Measurements from ENCODE around the gene TMEM54. TPM values are rescaled to one million over a fixed set of nuclear protein-coding genes. Genes with fewer than 3 reads are reported as not detected.

Gene TMEM54
- total and polyA plus RNA-seq, 11 donors: 5.6 to 15.9 (median 9.3) TPM

GRCh38 chr1:32927441-32927840, 26.3 kb upstream of the TMEM54 start:
- DNase-seq (no peak), ATAC-seq (no peak)
- Histone ChIP-seq H3K4me1 (peaks cover 0 to 17% (median 8%) of the 10 kb centered on the region in 12 donors), H3K4me3 (no peak overlapping the region), H3K36me3 (no peaks in the 10 kb centered on the region), H3K9me3 (no peaks in the 10 kb centered on the region), H3K27ac (no peak overlapping the region), H3K27me3 (peaks cover 0 to 26% (median 0%) of the 10 kb centered on the region in 9 donors)
- intact Hi-C loops (cut with DNase I): no loop called here
- WGBS, 4 donors: 93 to 95% (median 94%) methylated on average over 2 of the region's 2 CpGs
- TF ChIP-seq POLR2A (IDR thresholded peaks at IDR 0.05) (no peak), CTCF (IDR thresholded peaks at IDR 0.05) (no peak)

- H3K36me3 ChIP-seq: no peaks in the 10 kb centered on the region
- 86 to 93% (median 90%) methylated on average over 6 of the region's 6 CpGs for WGBS, 4 donors
- no peak overlapping the region for H3K4me3 ChIP-seq
- DNase-seq: no peak
- intact Hi-C loops (cut with DNase I): no loop called here
- ATAC-seq: no peak
- H3K9me3 ChIP-seq: no peaks in the 10 kb centered on the region
- H3K4me1 ChIP-seq: peaks cover 0 to 17% (median 8%) of the 10 kb centered on the region in 12 donors
- peaks cover 0 to 26% (median 0%) of the 10 kb centered on the region in 9 donors for H3K27me3 ChIP-seq
- TF ChIP-seq POLR2A (IDR thresholded peaks at IDR 0.05) (no peak), CTCF (IDR thresholded peaks at IDR 0.05) (no peak)
- no peak overlapping the region for H3K27ac ChIP-seq
Measured at GRCh38 chr1:32926562-32926961, 25.4 kb upstream of the TMEM54 start.

- H3K27ac ChIP-seq: no peak overlapping the region
- H3K36me3 ChIP-seq: no peaks in the 10 kb centered on the region
- ATAC-seq: peak; percentile 35 to 62 (median 46)
- intact Hi-C loops (cut with DNase I): no loop called here
- H3K9me3 ChIP-seq: no peaks in the 10 kb centered on the region
- peak overlapping the region in 7 of 12 donors; percentile 8 to 34 (median 19) for H3K4me3 ChIP-seq
- H3K27me3 ChIP-seq: peaks cover 0 to 29% (median 0%) of the 10 kb centered on the region in 9 donors
- DNase-seq: peak in 1 of 5 donors; percentile 37
- 19 to 30% (median 27%) methylated on average over 24 of the region's 24 CpGs for WGBS, 4 donors
- H3K4me1 ChIP-seq: peaks cover 0 to 22% (median 11%) of the 10 kb centered on the region in 12 donors
- TF ChIP-seq CTCF (IDR thresholded peaks at IDR 0.05) (no peak), POLR2A (IDR thresholded peaks at IDR 0.05) (no peak)
Measured at GRCh38 chr1:32925403-32926162, 24.4 kb upstream of the TMEM54 start.

GRCh38 chr1:32924881-32925344, 23.7 kb upstream of the TMEM54 start:
- H3K9me3 ChIP-seq: no peaks in the 10 kb centered on the region
- ATAC-seq (peak in 2 of 4 donors; percentile 37 to 58), DNase-seq (peak in 2 of 5 donors; percentile 34 to 39)
- peak overlapping the region in 7 of 12 donors; percentile 9 to 37 (median 25) for H3K4me3 ChIP-seq
- TF ChIP-seq CTCF (IDR thresholded peaks at IDR 0.05) (peak in 1 of 12 donors; percentile 15), POLR2A (IDR thresholded peaks at IDR 0.05) (no peak)
- 19 to 34% (median 25%) methylated on average over 22 to 31 of the region's 31 CpGs for whole genome bisulfite sequencing, 4 donors
- intact Hi-C loops (cut with DNase I): no loop called here
- H3K27me3 ChIP-seq: peaks cover 0 to 29% (median 0%) of the 10 kb centered on the region in 9 donors
- no peaks in the 10 kb centered on the region for H3K36me3 ChIP-seq
- no peak overlapping the region for H3K27ac ChIP-seq
- H3K4me1 ChIP-seq: peaks cover 0 to 28% (median 11%) of the 10 kb centered on the region in 12 donors
